NCI-H1092 treated with DMSO at 0.1 percent for 48 hours (cell line): ENCODE measurements around the gene EAPP.
"Not testable (repeated sequence)": the region's sequence is repeated elsewhere in the genome, so short reads cannot be mapped to it uniquely, and the experiment has no call there.

Experiments
- DNase-seq: peaks from one replicate; lab custom pipeline; 2025; lab: John Stamatoyannopoulos, UW

EAPP gene

DNA sequence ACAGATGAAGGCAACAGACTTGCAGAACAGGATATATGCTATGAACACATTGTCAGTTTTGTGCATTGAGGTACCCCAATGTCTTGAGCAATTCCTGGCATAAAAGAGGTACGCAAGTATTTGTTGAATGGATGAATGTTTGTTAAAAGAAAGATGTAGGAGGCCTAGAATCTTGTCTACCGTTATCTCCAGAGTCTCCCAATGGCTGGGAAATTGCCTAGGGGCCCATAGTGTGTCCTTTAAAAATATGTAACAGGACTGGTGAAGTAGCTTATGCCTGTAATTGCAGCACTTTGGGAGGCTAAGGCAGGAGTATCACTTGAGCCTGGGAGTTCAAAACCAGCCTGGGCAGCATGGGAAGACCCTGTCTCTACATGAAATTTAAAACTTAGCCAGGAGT is 57.0 kb downstream of the EAPP start:
- DNase-seq, result no peak

DNA sequence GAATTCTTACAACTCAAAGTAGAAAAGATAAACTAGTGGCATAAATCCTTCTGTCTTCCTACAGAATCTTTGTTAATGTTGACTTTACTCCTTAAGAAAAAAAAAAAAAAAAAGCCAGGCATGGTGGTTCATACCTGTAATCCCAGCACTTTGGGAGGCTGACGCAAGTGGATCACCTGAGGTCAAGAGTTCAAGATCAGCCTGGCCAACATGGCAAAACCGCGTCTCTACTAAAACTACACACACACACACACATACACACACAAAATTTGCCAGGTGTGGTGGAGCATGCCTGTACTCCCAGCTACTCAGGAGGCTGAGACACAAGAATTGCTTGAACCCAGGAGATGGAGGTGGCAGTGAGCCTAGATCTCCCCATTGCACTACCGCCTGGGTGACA is 59.8 kb downstream of the EAPP start:
- no peak for DNase-seq

DNA sequence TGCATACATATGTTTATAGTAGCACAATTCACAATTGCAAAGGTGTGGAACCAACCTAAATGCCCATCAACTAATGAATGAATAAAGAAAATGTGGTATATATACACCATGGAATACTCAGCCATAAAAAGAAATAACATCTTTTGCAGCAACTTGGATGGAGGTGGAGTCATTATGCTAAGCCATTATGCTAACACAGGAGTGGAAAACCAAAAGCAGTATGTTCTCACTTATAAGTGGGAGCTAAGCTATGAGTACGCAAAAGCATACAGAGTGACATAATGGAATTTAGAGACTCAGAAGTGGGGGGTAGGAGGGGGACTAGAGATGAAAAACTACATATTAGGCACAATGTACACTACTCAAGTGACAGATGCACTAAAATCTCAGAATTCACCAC is 61.2 kb downstream of the EAPP start:
- no peak for DNase-seq

- DNase-seq, result not testable (repeated sequence)
These were observed 63.5 kb downstream of the EAPP start for GRCh38 chr14:34476036-34476435.

- DNase-seq, result no peak
These were observed 64.3 kb downstream of the EAPP start for GRCh38 chr14:34475163-34475562.

- no peak for DNase-seq
These were observed 65.3 kb downstream of the EAPP start for GRCh38 chr14:34474187-34474679.

DNA sequence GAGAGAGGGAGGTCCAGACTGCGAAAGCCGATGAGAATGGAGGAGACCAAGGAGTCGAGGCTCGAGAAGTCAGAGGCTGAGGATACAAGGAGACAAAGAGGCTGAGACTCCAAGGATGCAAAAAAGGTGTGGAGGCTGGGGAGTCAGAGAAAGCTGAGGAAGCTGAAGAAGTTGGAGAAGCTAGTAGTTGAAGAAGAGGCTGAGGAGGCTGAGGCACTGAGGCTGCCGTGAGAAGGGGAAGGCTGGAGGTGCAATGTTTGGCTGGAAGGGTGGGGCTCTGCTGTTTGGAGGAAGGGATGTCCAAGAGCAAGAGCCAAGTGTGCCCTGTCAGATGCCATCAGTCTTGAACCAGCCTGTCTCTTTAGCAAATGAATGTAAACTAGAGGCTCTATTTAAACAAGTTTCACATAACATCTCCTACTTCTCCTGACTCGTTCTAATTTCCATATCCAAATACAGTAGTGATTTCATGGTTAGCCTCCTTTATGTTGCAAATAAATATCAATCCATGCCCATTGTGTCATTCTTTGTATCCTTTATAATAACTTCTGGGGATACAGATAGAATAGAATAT is 66.7 kb downstream of the EAPP start:
- no peak for DNase-seq

GRCh38 chr14:34470319-34470718 is 69.2 kb downstream of the EAPP start:
- DNase-seq, result no peak

- no peak for DNase-seq
These were observed 72.8 kb downstream of the EAPP start for GRCh38 chr14:34466691-34467090.
